NCI-H1105 treated with DMSO at 0.1 percent for 48 hours (cell line): ENCODE measurements around the gene GCKR.
A peak's percentile ranks its signal among the peaks of the same experiment; 100 is the strongest.

Experiments
- DNase-seq: peaks from one replicate; lab custom pipeline; 2025; lab: John Stamatoyannopoulos, UW

GCKR gene

GRCh38 chr2:27496357-27497287 lies at the start of gene GCKR:
Gene GCKR (plus strand): TSS chr2:27496839. CDS start chr2:27496905, 66 bp downstream.
- no peak for DNase-seq

- no peak for DNase-seq
Observed at GRCh38 chr2:27448381-27448780, 48.3 kb upstream of the GCKR start.

GRCh38 chr2:27451095-27451494 lies 45.5 kb upstream of the GCKR start:
- DNase-seq: no peak

- no peak for DNase-seq
Observed at GRCh38 chr2:27453968-27454367, 42.7 kb upstream of the GCKR start.

GRCh38 chr2:27461118-27461517 lies 35.5 kb upstream of the GCKR start:
- DNase-seq: peak; percentile 6

- DNase-seq: no peak
Observed at GRCh38 chr2:27464443-27464842, 32.2 kb upstream of the GCKR start.

GRCh38 chr2:27471961-27472360 lies 24.7 kb upstream of the GCKR start:
- no peak for DNase-seq

GRCh38 chr2:27485496-27485895 lies 11.1 kb upstream of the GCKR start:
- DNase-seq: no peak

GRCh38 chr2:27489118-27489497 lies 7.5 kb upstream of the GCKR start:
- DNase-seq: no peak

GRCh38 chr2:27489498-27490397 lies 6.9 kb upstream of the GCKR start, which contains the start of gene IFT172:
Gene IFT172 (minus strand): TSS chr2:27489743. CDS start chr2:27489653, 90 bp downstream.
- DNase-seq: peak; percentile 99

- DNase-seq: no peak
Observed at GRCh38 chr2:27492557-27492956, 4.1 kb upstream of the GCKR start.

- DNase-seq: no peak
Observed at GRCh38 chr2:27493948-27494283, 2.7 kb upstream of the GCKR start.

- DNase-seq: no peak
Observed at GRCh38 chr2:27494284-27494943, 2.2 kb upstream of the GCKR start.

GRCh38 chr2:27494944-27495554 lies 1.6 kb upstream of the GCKR start, which contains the start of gene FNDC4:
Gene FNDC4 (minus strand): TSS chr2:27495200. CDS start chr2:27494679, 521 bp downstream.
- DNase-seq: no peak

- DNase-seq: no peak
Observed at GRCh38 chr2:27495840-27496356, 741 bp upstream of the GCKR start.

- DNase-seq: no peak
Observed at GRCh38 chr2:27497288-27497627, 619 bp downstream of the GCKR start.

- no peak for DNase-seq
Observed at GRCh38 chr2:27498975-27499374, 2.3 kb downstream of the GCKR start.

GRCh38 chr2:27501042-27501441 lies 4.4 kb downstream of the GCKR start:
- DNase-seq: no peak

- DNase-seq: no peak
Observed at GRCh38 chr2:27502142-27502541, 5.5 kb downstream of the GCKR start.

- no peak for DNase-seq
Observed at GRCh38 chr2:27506587-27506986, 9.9 kb downstream of the GCKR start.

GRCh38 chr2:27507293-27507692 lies 10.7 kb downstream of the GCKR start:
- DNase-seq: no peak

- peak; percentile 35 for DNase-seq
Observed at GRCh38 chr2:27509326-27509725, 12.7 kb downstream of the GCKR start.
